CD4-positive, alpha-beta memory T cell (primary cell): ENCODE results near the gene FHAD1. TPM values are rescaled to one million over a fixed set of nuclear protein-coding genes. Genes with fewer than 3 reads are reported as not detected.

Experiments
- CTCF ChIA-PET: fragments of 350-600 bp; sonication (Branson Sonifier 250); formaldehyde crosslinking; loops from one replicate; lab custom pipeline; 2021; ENCODE audit warnings: inconsistent platforms; ENCODE audit not compliant: partially characterized antibody; lab: Charles Lee
- POLR2A ChIA-PET: fragments of 350-600 bp; sonication (Branson Sonifier 250); formaldehyde crosslinking; loops from one replicate; lab custom pipeline; 2021; ENCODE audit not compliant: partially characterized antibody; lab: Charles Lee
- DNase-seq, 5 donors: peaks; one replicate each; pipeline versions ENCODE4 v3.0.0 to v3.0.0-alpha.2; 2020 to 2022; ENCODE audit warnings: mixed read lengths in 1 of 5
- H3K27ac ChIP-seq: one replicate; pipeline ENCODE4 v1.7.0; 2013; ENCODE audit warnings: low read depth, low read length
- H3K27me3 ChIP-seq: 2 replicates; pipeline ENCODE4 v1.7.0; 2013; ENCODE audit warnings: mild to moderate bottlenecking, low read length, moderate library complexity; ENCODE audit not compliant: insufficient read depth
- H3K36me3 ChIP-seq: 2 replicates; pipeline ENCODE4 v1.7.0; 2013; ENCODE audit warnings: mild to moderate bottlenecking, low read length, moderate library complexity; ENCODE audit not compliant: insufficient read depth
- H3K4me1 ChIP-seq: 2 replicates; pipeline ENCODE4 v1.7.0; 2013; ENCODE audit warnings: mild to moderate bottlenecking, low read length, moderate library complexity; ENCODE audit not compliant: insufficient read depth
- H3K4me3 ChIP-seq, 2 donors: one replicate each; pipeline ENCODE4 v1.7.0; 2013; ENCODE audit warnings: low read length in 2 of 2, mild to moderate bottlenecking in 1 of 2
- H3K9me3 ChIP-seq, 2 donors: one replicate each; pipeline ENCODE4 v1.7.0; 2013; ENCODE audit warnings: low read length in 2 of 2, control low read depth in 1 of 2; ENCODE audit not compliant: control insufficient read depth in 1 of 2
- H3K27ac Mint-ChIP-seq, 7 donors: one replicate each; pipeline ENCODE4 v1.8.0; 2020 to 2021; ENCODE audit warnings: mixed read lengths in 7 of 7, mild to moderate bottlenecking in 6 of 7, inconsistent platforms in 3 of 7, moderate library complexity in 3 of 7
- H3K27me3 Mint-ChIP-seq, 2 donors: one replicate each; pipeline ENCODE4 v1.8.0; 2020 to 2021; ENCODE audit warnings: mixed read lengths in 2 of 2
- H3K36me3 Mint-ChIP-seq, 2 donors: one replicate each; pipeline ENCODE4 v1.8.0; 2020 to 2021; ENCODE audit warnings: mixed read lengths in 2 of 2, inconsistent platforms in 1 of 2, mild to moderate bottlenecking in 1 of 2
- H3K4me1 Mint-ChIP-seq, 4 donors: one replicate each; pipeline ENCODE4 v1.8.0; 2020 to 2021; ENCODE audit warnings: mixed read lengths in 4 of 4, mild to moderate bottlenecking in 1 of 4
- H3K4me3 Mint-ChIP-seq, 8 donors: one replicate each; pipeline ENCODE4 v1.8.0; 2020 to 2021; ENCODE audit warnings: mixed read lengths in 8 of 8, mild to moderate bottlenecking in 7 of 8, moderate library complexity in 6 of 8, inconsistent platforms in 3 of 8
- H3K9me3 Mint-ChIP-seq, 8 donors: one replicate each; pipeline ENCODE4 v1.8.0; 2020 to 2021; ENCODE audit warnings: mixed read lengths in 8 of 8, mild to moderate bottlenecking in 5 of 8, inconsistent platforms in 3 of 8, moderate library complexity in 1 of 8
- intact Hi-C: fragments of 100-400 bp; cut with micrococcal nuclease; formaldehyde crosslinking; loops from one replicate; pipeline ENCODE4 v1.15.1; 2023
- polyA plus RNA-seq, 2 donors: library from polyadenylated mRNA; unstranded; fragments of 300-500 nt; fragmentation: Illumina TruSeq; gene quantifications; one replicate each; pipeline ENCODE4 v1.2.3, GENCODE V29; 2021
- total RNA-seq, 2 experiments: library from RNA; stranded (reverse); gene quantifications; one replicate each; pipeline ENCODE4 v1.2.3, GENCODE V29; 2021

FHAD1 gene
- total and polyA plus RNA-seq, 4 experiments from 2014 or later: 0.03 TPM; not detected in 3

DNA sequence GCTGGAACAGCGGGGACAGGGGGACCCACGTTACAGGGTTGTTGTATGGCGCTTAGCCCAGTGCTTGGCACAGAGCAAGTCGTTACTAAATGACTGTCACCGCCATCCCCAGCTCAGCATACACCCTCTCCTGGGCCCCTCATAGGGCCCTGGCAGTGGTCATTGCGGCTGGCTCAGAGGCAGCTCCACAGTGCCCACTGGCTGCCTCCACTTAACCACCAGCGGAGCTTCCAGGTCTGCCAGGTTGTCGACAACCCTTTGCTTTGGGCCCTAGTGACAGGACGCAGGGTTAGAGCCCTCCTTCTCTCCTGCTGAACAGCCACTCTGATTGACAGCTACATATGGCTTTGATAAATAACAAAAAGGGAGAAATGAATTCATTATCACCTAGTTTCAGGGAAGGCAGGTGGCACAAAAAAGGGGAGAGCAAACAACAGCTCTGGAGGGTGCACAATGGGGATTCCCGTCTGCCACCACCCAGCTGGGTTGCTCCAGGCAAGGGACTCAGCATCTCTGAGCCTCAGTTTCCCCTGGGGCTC, 167.5 kb downstream of the FHAD1 start:
- H3K9me3 Mint-ChIP-seq: no peaks in the 10 kb centered on the region
- peak overlapping the region in 6 of 7 donors; percentile 91 to 97 (median 94) for H3K27ac Mint-ChIP-seq
- no peak overlapping the region for H3K27ac ChIP-seq
- intact Hi-C loops: no loop called here
- H3K27me3 ChIP-seq: no peaks in the 10 kb centered on the region
- H3K27me3 Mint-ChIP-seq: no peaks in the 10 kb centered on the region
- ChIA-PET POLR2A (interaction anchor here (1.0 kb wide), 1 partner anchor 18 kb away, joined by 3 read pairs; no protein-coding TSS in a partner anchor), CTCF (interaction anchor here (1.0 to 1.2 kb wide), 2 partner anchors 10 to 90 kb away, joined by 3 read pairs; no protein-coding TSS in a partner anchor)
- H3K4me1 ChIP-seq: peaks cover 79% of the 10 kb centered on the region
- H3K36me3 ChIP-seq: peaks cover 6% of the 10 kb centered on the region
- H3K4me3 ChIP-seq: no peak overlapping the region
- H3K4me3 Mint-ChIP-seq: peak overlapping the region in 2 of 8 donors; percentile 43 to 77
- no peak for DNase-seq
- H3K4me1 Mint-ChIP-seq: peaks cover 45 to 84% (median 63%) of the 10 kb centered on the region in 4 donors
- peaks cover 4 to 42% of the 10 kb centered on the region in 2 donors for H3K36me3 Mint-ChIP-seq
- no peaks in the 10 kb centered on the region for H3K9me3 ChIP-seq

DNA sequence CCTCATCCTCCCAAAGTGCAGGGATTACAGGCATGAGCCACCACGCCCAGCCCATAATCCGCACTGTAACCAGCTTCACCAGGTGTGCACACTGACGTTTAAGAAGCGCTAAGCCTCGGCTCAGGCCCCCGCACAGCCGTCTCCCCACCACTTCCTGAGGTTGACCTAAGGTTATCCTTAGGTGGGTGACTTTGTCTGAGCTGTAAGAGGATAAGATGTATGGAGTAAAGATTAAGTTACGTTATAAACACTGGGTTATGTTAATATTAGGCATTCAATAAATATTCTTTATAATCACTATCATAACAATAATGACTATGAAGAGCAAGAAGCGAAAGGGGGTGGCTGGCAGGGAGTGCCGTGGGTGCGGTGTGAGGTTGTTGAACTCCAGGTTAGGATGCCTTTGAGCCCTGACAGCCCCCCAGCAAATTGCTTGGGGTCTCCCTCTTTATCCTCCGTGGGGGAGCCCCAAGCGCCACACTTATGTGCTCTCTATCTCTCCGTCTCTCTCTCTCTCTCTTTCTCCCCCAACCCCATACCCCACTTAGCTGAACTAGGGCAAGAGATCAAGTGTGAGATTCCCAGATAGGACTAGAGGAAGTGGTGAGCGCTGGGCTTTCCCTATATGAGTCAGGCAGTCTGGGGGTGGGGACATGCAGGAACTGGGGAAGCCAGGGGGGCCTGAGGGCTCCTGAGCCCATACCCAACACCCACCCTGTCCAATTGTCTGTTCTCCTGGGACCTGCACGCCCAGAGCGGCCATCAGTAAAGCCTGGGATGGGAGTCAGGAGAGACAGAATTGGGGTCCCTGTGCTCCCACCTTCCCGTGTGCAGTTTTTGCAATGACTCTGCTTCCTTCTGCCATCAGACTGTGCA, 170.3 kb downstream of the FHAD1 start:
- H3K4me3 Mint-ChIP-seq: peak overlapping the region; percentile 7 to 84 (median 74)
- Histone ChIP-seq H3K4me3 (peak overlapping the region in 1 of 2 donors; percentile 41), H3K4me1 (peaks cover 77% of the 10 kb centered on the region), H3K36me3 (peaks cover 6% of the 10 kb centered on the region), H3K9me3 (no peaks in the 10 kb centered on the region), H3K27ac (peak overlapping the region; percentile 70), H3K27me3 (no peaks in the 10 kb centered on the region)
- intact Hi-C loops: loop anchor here (1.0 kb wide), 1 partner anchor 8 kb away; the partner anchor contains the start of gene EFHD2
- ChIA-PET CTCF (interaction anchor here (0.9 to 2.2 kb wide), 8 partner anchors 10 to 98 kb away, joined by 3 to 11 read pairs (median 4); no protein-coding TSS in a partner anchor), POLR2A (interaction anchor here (0.9 to 6.2 kb wide), 3 partner anchors 10 to 94 kb away, joined by 3 to 38 read pairs (median 3); partner anchors contain the start of gene EFHD2)
- no peaks in the 10 kb centered on the region for H3K27me3 Mint-ChIP-seq
- peak overlapping the region; percentile 91 to 98 (median 95) for H3K27ac Mint-ChIP-seq
- H3K4me1 Mint-ChIP-seq: peaks cover 43 to 80% (median 63%) of the 10 kb centered on the region in 4 donors
- H3K36me3 Mint-ChIP-seq: peaks cover 13 to 47% of the 10 kb centered on the region in 2 donors
- no peaks in the 10 kb centered on the region for H3K9me3 Mint-ChIP-seq
- DNase-seq: peak; percentile 64 to 92 (median 73)

GRCh38 chr1:15418806-15419515, 171.9 kb downstream of the FHAD1 start:
- H3K36me3 ChIP-seq: no peaks in the 10 kb centered on the region
- no peaks in the 10 kb centered on the region for H3K9me3 Mint-ChIP-seq
- ChIA-PET POLR2A (interaction anchor here (6.2 kb wide), 1 partner anchor 12 kb away, joined by 38 read pairs; the partner anchor contains the start of gene EFHD2), CTCF (interaction anchor here (0.7 to 2.1 kb wide), 6 partner anchors 10 to 96 kb away, joined by 3 to 8 read pairs (median 4); no protein-coding TSS in a partner anchor)
- H3K27me3 Mint-ChIP-seq: no peaks in the 10 kb centered on the region
- no peak overlapping the region for H3K4me3 ChIP-seq
- H3K4me1 Mint-ChIP-seq: peaks cover 32 to 63% (median 50%) of the 10 kb centered on the region in 4 donors
- no peaks in the 10 kb centered on the region for H3K9me3 ChIP-seq
- H3K27ac Mint-ChIP-seq: peak overlapping the region; percentile 18 to 97 (median 86)
- H3K4me3 Mint-ChIP-seq: peak overlapping the region in 2 of 8 donors; percentile 43 to 58
- no peak for DNase-seq
- intact Hi-C loops: no loop called here
- H3K4me1 ChIP-seq: peaks cover 61% of the 10 kb centered on the region
- no peaks in the 10 kb centered on the region for H3K27me3 ChIP-seq
- H3K27ac ChIP-seq: peak overlapping the region; percentile 37
- peaks cover 13 to 41% of the 10 kb centered on the region in 2 donors for H3K36me3 Mint-ChIP-seq

GRCh38 chr1:15420853-15421465, 173.9 kb downstream of the FHAD1 start:
- ChIA-PET POLR2A (interaction anchor here (6.2 kb wide), 1 partner anchor 14 kb away, joined by 38 read pairs; the partner anchor contains the start of gene EFHD2), CTCF (interaction anchor here (1.8 to 2.1 kb wide), 2 partner anchors 10 to 98 kb away, joined by 6 to 8 read pairs; no protein-coding TSS in a partner anchor)
- peaks cover 12 to 41% of the 10 kb centered on the region in 2 donors for H3K36me3 Mint-ChIP-seq
- no peaks in the 10 kb centered on the region for H3K27me3 ChIP-seq
- peaks cover 19 to 50% (median 35%) of the 10 kb centered on the region in 4 donors for H3K4me1 Mint-ChIP-seq
- H3K4me3 Mint-ChIP-seq: no peak overlapping the region
- H3K27ac Mint-ChIP-seq: peak overlapping the region; percentile 43 to 91 (median 83)
- H3K36me3 ChIP-seq: no peaks in the 10 kb centered on the region
- no peak overlapping the region for H3K4me3 ChIP-seq
- H3K9me3 ChIP-seq: no peaks in the 10 kb centered on the region
- H3K27ac ChIP-seq: no peak overlapping the region
- no peaks in the 10 kb centered on the region for H3K27me3 Mint-ChIP-seq
- no peak for DNase-seq
- peaks cover 41% of the 10 kb centered on the region for H3K4me1 ChIP-seq
- intact Hi-C loops: no loop called here
- H3K9me3 Mint-ChIP-seq: no peaks in the 10 kb centered on the region

DNA sequence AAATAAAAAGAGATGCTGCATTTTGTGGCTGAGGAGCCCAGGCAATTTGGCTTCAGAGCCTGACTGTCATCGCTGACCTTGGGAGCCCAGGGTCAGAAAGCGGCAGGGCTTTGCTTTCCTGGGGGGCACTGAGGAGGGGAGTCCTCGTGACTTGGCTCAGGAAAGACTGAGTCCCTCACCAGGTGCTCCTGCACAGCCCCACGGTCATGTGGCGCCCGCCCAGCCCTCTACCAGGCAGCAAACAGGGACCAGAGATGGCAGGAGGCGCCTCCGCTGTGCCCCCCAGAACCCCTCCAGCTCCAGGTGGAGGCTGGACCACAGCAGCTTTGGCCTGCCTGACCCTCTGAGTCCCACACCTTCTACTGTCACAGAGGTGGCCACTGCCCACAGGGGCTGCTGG, 175.8 kb downstream of the FHAD1 start:
- POLR2A ChIA-PET: no interaction called here
- intact Hi-C loops: no loop called here
- Histone ChIP-seq H3K4me3 (no peak overlapping the region), H3K9me3 (no peaks in the 10 kb centered on the region), H3K27ac (no peak overlapping the region), H3K36me3 (peaks cover 7% of the 10 kb centered on the region), H3K4me1 (peaks cover 22% of the 10 kb centered on the region), H3K27me3 (no peaks in the 10 kb centered on the region)
- Mint-ChIP-seq H3K4me1 (peaks cover 5 to 38% (median 19%) of the 10 kb centered on the region in 4 donors), H3K4me3 (no peak overlapping the region), H3K9me3 (no peaks in the 10 kb centered on the region), H3K27ac (peak overlapping the region in 2 of 7 donors; percentile 25 to 84), H3K36me3 (peaks cover 21 to 46% of the 10 kb centered on the region in 2 donors), H3K27me3 (no peaks in the 10 kb centered on the region)
- no peak for DNase-seq
- CTCF ChIA-PET: interaction anchor here (0.9 to 2.7 kb wide), 2 partner anchors 10 to 99 kb away, joined by 3 to 10 read pairs; no protein-coding TSS in a partner anchor

- H3K36me3 ChIP-seq: peaks cover 9% of the 10 kb centered on the region
Observed at GRCh38 chr1:15423355-15424077, 176.5 kb downstream of the FHAD1 start.

More at GRCh38 chr1:15423355-15424077, 176.5 kb downstream of the FHAD1 start:
- H3K27me3 ChIP-seq: no peaks in the 10 kb centered on the region
- Mint-ChIP-seq H3K36me3 (peaks cover 21 to 52% of the 10 kb centered on the region in 2 donors), H3K4me3 (no peak overlapping the region), H3K9me3 (no peaks in the 10 kb centered on the region), H3K27ac (peak overlapping the region in 5 of 7 donors; percentile 6 to 85 (median 52)), H3K27me3 (no peaks in the 10 kb centered on the region), H3K4me1 (peaks cover 5 to 35% (median 18%) of the 10 kb centered on the region in 4 donors)
- H3K4me3 ChIP-seq: no peak overlapping the region
- no peak overlapping the region for H3K27ac ChIP-seq
- DNase-seq: no peak
- ChIA-PET POLR2A (no interaction called here), CTCF (interaction anchor here (2.7 kb wide), 1 partner anchor 100 kb away, joined by 10 read pairs; no protein-coding TSS in a partner anchor)
- no peaks in the 10 kb centered on the region for H3K9me3 ChIP-seq
- intact Hi-C loops: no loop called here
- peaks cover 20% of the 10 kb centered on the region for H3K4me1 ChIP-seq
